Measurements from ENCODE around the gene GPR180.

DNA sequence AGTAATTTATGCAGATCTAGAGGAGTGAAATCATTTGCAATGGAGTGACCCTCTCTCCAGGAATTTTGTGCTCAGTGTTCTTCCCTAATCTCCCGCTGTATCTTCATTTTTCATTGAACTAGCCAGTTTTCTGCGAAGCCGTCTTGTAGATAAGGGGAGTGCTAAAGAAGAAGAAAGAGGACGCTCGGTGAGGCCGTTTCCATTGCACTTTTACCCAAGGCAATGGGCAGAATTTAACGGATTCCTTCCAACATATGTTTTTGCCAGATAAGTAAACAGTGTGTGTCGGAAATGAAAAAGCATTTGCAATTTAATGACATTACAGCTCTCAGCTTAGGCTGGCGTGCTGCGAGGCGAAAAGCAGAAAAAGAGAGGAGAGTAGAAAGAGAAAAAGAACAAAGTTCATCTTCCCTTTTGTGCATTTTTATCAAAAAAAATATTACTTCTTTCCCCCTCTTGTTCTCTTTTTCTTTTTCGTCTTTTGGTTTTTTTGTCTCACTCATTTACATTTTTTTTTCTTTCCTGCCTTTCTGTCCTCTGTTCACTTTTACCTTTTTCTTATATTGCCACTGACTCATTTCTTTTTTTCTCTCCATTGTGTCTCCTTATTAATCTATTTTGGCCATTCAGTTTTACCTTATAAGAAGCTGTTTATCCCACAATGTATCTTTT is 60.8 kb downstream of the GPR180 start:
- no peak for TF ChIP-seq MYC (IDR thresholded peaks at IDR 0.05; ENCODE audit: borderline replicate concordance, low read length)
- TF ChIP-seq POLR2A (IDR thresholded peaks at IDR 0.05; ENCODE audit: low read length): no peak
- TF ChIP-seq CHD4 (IDR thresholded peaks at IDR 0.05; ENCODE audit: borderline replicate concordance): no peak
- TF ChIP-seq KDM1A (IDR thresholded peaks at IDR 0.05; ENCODE audit: low read depth): no peak
